Esophagus muscularis mucosa (tissue), 4 donors: Measurements from ENCODE around the gene APOD. TPM values are rescaled to one million over a fixed set of nuclear protein-coding genes. Genes with fewer than 3 reads are reported as not detected.
"Not testable (repeated sequence)": the region's sequence is repeated elsewhere in the genome, so short reads cannot be mapped to it uniquely, and the experiment has no call there.

Experiments used
- DNase-seq: peaks from one replicate; pipeline ENCODE4 v3.0.0-alpha.2; 2017; ENCODE audit errors: extremely low spot score
- H3K27ac ChIP-seq, 4 donors: fragments of 200-600 bp; sonication (generic); replicated peaks in 1 of 4; 1 replicate in 3 of 4; 2 replicates in 1 of 4; pipeline ENCODE4 v1.5.1; 2016 to 2019; ENCODE audit warnings: mild to moderate bottlenecking in 1 of 4
- H3K27me3 ChIP-seq, 4 donors: fragments of 200-600 bp; sonication (generic); one replicate each; pipeline versions ENCODE4 v1.5.1 to v1.6.0; 2016 to 2019
- H3K36me3 ChIP-seq, 4 donors: fragments of 200-600 bp; sonication (generic); one replicate each; pipeline ENCODE4 v1.5.1; 2016 to 2019
- H3K4me1 ChIP-seq, 4 donors: fragments of 200-600 bp; sonication (generic); one replicate each; pipeline ENCODE4 v1.5.1; 2016 to 2019
- H3K4me3 ChIP-seq, 4 donors: fragments of 200-600 bp; sonication (generic); 1 replicate in 2 of 4; 2 replicates in 2 of 4; pipeline ENCODE4 v1.5.1; 2016 to 2019; ENCODE audit warnings: mild to moderate bottlenecking in 4 of 4, moderate library complexity in 1 of 4
- H3K9me3 ChIP-seq, 4 donors: fragments of 200-600 bp; sonication (generic); 1 replicate in 3 of 4; 2 replicates in 1 of 4; pipeline ENCODE4 v1.5.1; 2016 to 2019
- CTCF ChIP-seq, 3 experiments: fragments of 200-600 bp in 2 of 3; fragments of 450-650 bp in 1 of 3; sonication (generic) in 2 of 3; IDR thresholded peaks; one replicate each; pipeline ENCODE4 v1.5.1; 2017 to 2019; ENCODE audit warnings: antibody characterized with exemption in 3 of 3, mild to moderate bottlenecking in 2 of 3, moderate library complexity in 1 of 3
- EP300 ChIP-seq: sonication (generic); formaldehyde crosslinking; IDR thresholded peaks from one replicate; pipeline ENCODE4 v1.6.1; 2017; ENCODE audit warnings: antibody characterized with exemption
- POLR2A ChIP-seq: fragments of 450-650 bp; IDR thresholded peaks from one replicate; pipeline ENCODE4 v1.6.1; 2017; ENCODE audit warnings: antibody characterized with exemption, moderate library complexity, mild to moderate bottlenecking, low read depth
- POLR2AphosphoS5 ChIP-seq, 2 donors: sonication (generic); formaldehyde crosslinking; IDR thresholded peaks; one replicate each; pipeline ENCODE4 v1.6.1; 2017; ENCODE audit warnings: antibody characterized with exemption in 2 of 2
- WGBS: methylation state at CpG from one replicate; pipeline ENCODE4 v1.1.5; 2018; 5-methylcytosine and 5-hydroxymethylcytosine counted together
- intact Hi-C: fragments of 100-400 bp; cut with DNase I; formaldehyde crosslinking; loops from one replicate; pipeline ENCODE4 v1.15.1; 2023
- total RNA-seq, 4 donors: library from RNA; depleted of rRNA; stranded (reverse); fragments of >200 nt; gene quantifications; one replicate each; pipeline versions ENCODE4 v1.1.0 to v1.2.1, GENCODE V29; 2016

APOD gene
- total RNA-seq, 4 donors from 2014 or later, result 355 to 591 (median 523) TPM

- no peak overlapping the region for H3K4me3 ChIP-seq
- intact Hi-C loops, result no loop called here
- H3K9me3 ChIP-seq, result peaks cover 0 to 6% (median 2%) of the 10 kb centered on the region in 4 donors
- TF ChIP-seq CTCF (IDR thresholded peaks at IDR 0.05) (no peak), POLR2AphosphoS5 (IDR thresholded peaks at IDR 0.05) (no peak), EP300 (no peak), POLR2A (no peak)
- no peaks in the 10 kb centered on the region for H3K4me1 ChIP-seq
- 72% methylated on average over 6 of the region's 6 CpGs for WGBS
- no peaks in the 10 kb centered on the region for H3K36me3 ChIP-seq
- no peak for DNase-seq
- peak overlapping the region in 2 of 4 donors; percentile 31 to 40 for H3K27ac ChIP-seq
- H3K27me3 ChIP-seq, result no peaks in the 10 kb centered on the region
Measured at GRCh38 chr3:195591220-195591619, 7.5 kb upstream of the APOD start.

GRCh38 chr3:195590381-195590780 is 6.6 kb upstream of the APOD start:
- H3K27me3 ChIP-seq, DNase-seq, H3K4me1 ChIP-seq, H3K27ac ChIP-seq, intact Hi-C loops, H3K9me3 ChIP-seq, H3K4me3 ChIP-seq, H3K36me3 ChIP-seq: not testable (repeated sequence)
- WGBS, result 95% methylated on average over 2 of the region's 2 CpGs

- not testable (repeated sequence) for H3K27me3 ChIP-seq
Measured at GRCh38 chr3:195589796-195590195, 6.1 kb upstream of the APOD start.

GRCh38 chr3:195587824-195588223 is 4.1 kb upstream of the APOD start:
- 82% methylated on average over 5 of the region's 5 CpGs for WGBS
- Histone ChIP-seq H3K27me3 (no peaks in the 10 kb centered on the region), H3K4me3 (no peak overlapping the region), H3K4me1 (peaks cover 0 to 7% (median 3%) of the 10 kb centered on the region in 4 donors), H3K27ac (no peak overlapping the region), H3K36me3 (no peaks in the 10 kb centered on the region), H3K9me3 (peaks cover 0 to 6% (median 2%) of the 10 kb centered on the region in 4 donors)
- intact Hi-C loops, result no loop called here
- DNase-seq, result no peak
- no peak for TF ChIP-seq POLR2A
- TF ChIP-seq POLR2AphosphoS5 (IDR thresholded peaks at IDR 0.05), result no peak
- no peak for TF ChIP-seq CTCF (IDR thresholded peaks at IDR 0.05)
- no peak for TF ChIP-seq EP300

More at GRCh38 chr3:195589796-195590195, 6.1 kb upstream of the APOD start:
- 54% methylated on average over 6 of the region's 6 CpGs for WGBS
- H3K27ac ChIP-seq, H3K4me1 ChIP-seq, H3K4me3 ChIP-seq, intact Hi-C loops, H3K36me3 ChIP-seq, H3K9me3 ChIP-seq, DNase-seq: not testable (repeated sequence)

- 83% methylated on average over 4 of the region's 4 CpGs for WGBS
- TF ChIP-seq CTCF (IDR thresholded peaks at IDR 0.05) (no peak), EP300 (no peak), POLR2AphosphoS5 (IDR thresholded peaks at IDR 0.05) (no peak), POLR2A (no peak)
- H3K9me3 ChIP-seq, result peaks cover 0 to 6% (median 2%) of the 10 kb centered on the region in 4 donors
- no peak for DNase-seq
- no peaks in the 10 kb centered on the region for H3K27me3 ChIP-seq
- intact Hi-C loops, result no loop called here
- H3K4me1 ChIP-seq, result peaks cover 0 to 7% (median 3%) of the 10 kb centered on the region in 4 donors
- no peaks in the 10 kb centered on the region for H3K36me3 ChIP-seq
- H3K27ac ChIP-seq, result no peak overlapping the region
- no peak overlapping the region for H3K4me3 ChIP-seq
Measured at GRCh38 chr3:195587406-195587805, 3.7 kb upstream of the APOD start.

GRCh38 chr3:195584543-195584870 is 767 bp upstream of the APOD start:
- TF ChIP-seq CTCF (IDR thresholded peaks at IDR 0.05), result no peak
- no peak for TF ChIP-seq POLR2A
- TF ChIP-seq EP300, result no peak
- TF ChIP-seq POLR2AphosphoS5 (IDR thresholded peaks at IDR 0.05), result no peak
- H3K36me3 ChIP-seq, result peaks cover 0 to 1% (median 0%) of the 10 kb centered on the region in 4 donors
- peaks cover 6 to 14% (median 11%) of the 10 kb centered on the region in 4 donors for H3K4me1 ChIP-seq
- no peak for DNase-seq
- 57% methylated on average over 4 of the region's 4 CpGs for WGBS
- H3K27me3 ChIP-seq, result no peaks in the 10 kb centered on the region
- peak overlapping the region in 3 of 4 donors; percentile 40 to 67 (median 41) for H3K27ac ChIP-seq
- peak overlapping the region in 2 of 4 donors; percentile 30 to 41 for H3K4me3 ChIP-seq
- peaks cover 0 to 6% (median 2%) of the 10 kb centered on the region in 4 donors for H3K9me3 ChIP-seq
- intact Hi-C loops, result no loop called here
